ENCODE results near the gene TSFM. TPM values are rescaled to one million over a fixed set of nuclear protein-coding genes. Genes with fewer than 3 reads are reported as not detected.
A peak's percentile ranks its signal among the peaks of the same experiment; 100 is the strongest.

Gene TSFM
- total and polyA plus RNA-seq, 2 of the 13 experiments (the other 11 are each of a cell fraction or from before 2014, with no cell fraction given), result 29.8 to 68.3 TPM

GRCh38 chr12:57813971-57814772, 31.6 kb downstream of the TSFM start (continued):
- TF ChIP-seq MZF1 (CRISPR knock-in tag; IDR thresholded peaks at IDR 0.05; ENCODE audit: borderline replicate concordance) (no peak), SKIL (CRISPR knock-in tag; IDR thresholded peaks at IDR 0.05; ENCODE audit: borderline replicate concordance) (no peak), SRSF9 (IDR thresholded peaks at IDR 0.05; ENCODE audit: borderline replicate concordance, insufficient read depth, low read depth, low read length, poor library complexity, severe bottlenecking) (no peak), EHMT2 (IDR thresholded peaks at IDR 0.05; ENCODE audit: borderline replicate concordance, low read depth, low read length) (no peak), JUND (CRISPR knock-in tag; IDR thresholded peaks at IDR 0.05) (no peak), ZNF256 (CRISPR knock-in tag; conservative IDR thresholded peaks at IDR 0.05) (no peak), ZNF784 (CRISPR knock-in tag; IDR thresholded peaks at IDR 0.05; ENCODE audit: borderline replicate concordance) (0 out of 2 replicates have a peak, but pooled peaks have one; percentile 57), CEBPZ (IDR thresholded peaks at IDR 0.05; ENCODE audit: low read length) (no peak), ZNF547 (CRISPR knock-in tag; IDR thresholded peaks at IDR 0.05) (no peak), KDM5A (IDR thresholded peaks at IDR 0.05; ENCODE audit: borderline replicate concordance, low read length) (no peak), ZBTB20 (CRISPR knock-in tag; IDR thresholded peaks at IDR 0.05; ENCODE audit: borderline replicate concordance, low read depth) (no peak), SMYD3 (CRISPR knock-in tag; IDR thresholded peaks at IDR 0.05) (no peak), THAP7 (CRISPR knock-in tag; IDR thresholded peaks at IDR 0.05) (no peak), TSC22D2 (CRISPR knock-in tag; IDR thresholded peaks at IDR 0.05; ENCODE audit: borderline replicate concordance) (no peak), ZNF34 (CRISPR knock-in tag; IDR thresholded peaks at IDR 0.05; ENCODE audit: borderline replicate concordance) (no peak), TCF12 (IDR thresholded peaks at IDR 0.05) (no peak), TCF12 (CRISPR knock-in tag; IDR thresholded peaks at IDR 0.05) (no peak), MTA1 (CRISPR knock-in tag; IDR thresholded peaks at IDR 0.05; ENCODE audit: borderline replicate concordance) (no peak)
